Liver (tissue), 3 donors: ENCODE data around the gene CDH6.

ENCODE experiments used
- GABPA ChIP-seq, 2 donors: IDR thresholded peaks in 1 of 2; conservative IDR thresholded peaks in 1 of 2; 2 replicates each; pipeline ENCODE4 v1.6.1; 2016; ENCODE audit warnings: antibody characterized with exemption in 2 of 2, mild to moderate bottlenecking in 1 of 2, moderate library complexity in 1 of 2
- JUND ChIP-seq, 2 donors: IDR thresholded peaks; 2 replicates each; pipeline ENCODE4 v1.6.1; 2016; ENCODE audit warnings: antibody characterized with exemption in 2 of 2
- RAD21 ChIP-seq, 2 donors: IDR thresholded peaks; 2 replicates each; pipeline ENCODE4 v1.6.1; 2016; ENCODE audit warnings: antibody characterized with exemption in 2 of 2, mild to moderate bottlenecking in 2 of 2
- SP1 ChIP-seq: IDR thresholded peaks from 2 replicates; pipeline ENCODE4 v1.6.1; 2018; ENCODE audit warnings: antibody characterized with exemption, mild to moderate bottlenecking
- TAF1 ChIP-seq: conservative IDR thresholded peaks from 2 replicates; pipeline ENCODE4 v1.6.1; 2016; ENCODE audit warnings: antibody characterized with exemption, mild to moderate bottlenecking
- YY1 ChIP-seq: IDR thresholded peaks from 2 replicates; pipeline ENCODE4 v1.6.1; 2016; ENCODE audit warnings: antibody characterized with exemption, mild to moderate bottlenecking
- TF ChIP-seq, protein P1 (sequence below): fragments of 150-350 bp; IDR thresholded peaks from 2 replicates; pipeline ENCODE4 v1.5.1; 2017; ENCODE audit warnings: improper control_type of control experiment, low read depth, low read length; ENCODE audit not compliant: missing input control
- TF ChIP-seq, protein P2 (sequence below): IDR thresholded peaks from 2 replicates; pipeline ENCODE4 v1.6.1; 2016; ENCODE audit warnings: antibody characterized with exemption
- TF ChIP-seq, protein P3 (sequence below): IDR thresholded peaks from 2 replicates; pipeline ENCODE4 v1.6.1; 2016; ENCODE audit warnings: antibody characterized with exemption, mild to moderate bottlenecking
- TF ChIP-seq, protein P4 (sequence below): IDR thresholded peaks from 2 replicates; pipeline ENCODE4 v1.6.1; 2016; ENCODE audit warnings: antibody characterized with exemption
- donor health status: healthy.
- donor health status: healthy.

DNA sequence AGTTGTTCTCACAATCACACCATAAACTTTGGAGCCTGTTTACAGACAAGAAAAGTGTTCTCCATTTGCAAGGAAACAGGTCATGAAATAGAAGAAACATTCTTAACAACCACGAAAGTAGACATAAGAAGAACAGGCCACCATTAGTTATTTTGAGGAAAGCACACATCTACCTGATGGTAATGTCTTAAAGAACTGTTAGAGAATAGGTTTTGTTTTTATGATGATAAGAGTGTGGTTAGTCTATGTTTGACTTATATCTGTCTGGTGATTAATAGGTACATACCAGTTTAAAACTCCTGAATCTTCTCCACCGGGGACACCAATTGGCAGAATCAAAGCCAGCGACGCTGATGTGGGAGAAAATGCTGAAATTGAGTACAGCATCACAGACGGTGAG, 108.3 kb downstream of the CDH6 start:
- TF ChIP-seq, protein P1, sequence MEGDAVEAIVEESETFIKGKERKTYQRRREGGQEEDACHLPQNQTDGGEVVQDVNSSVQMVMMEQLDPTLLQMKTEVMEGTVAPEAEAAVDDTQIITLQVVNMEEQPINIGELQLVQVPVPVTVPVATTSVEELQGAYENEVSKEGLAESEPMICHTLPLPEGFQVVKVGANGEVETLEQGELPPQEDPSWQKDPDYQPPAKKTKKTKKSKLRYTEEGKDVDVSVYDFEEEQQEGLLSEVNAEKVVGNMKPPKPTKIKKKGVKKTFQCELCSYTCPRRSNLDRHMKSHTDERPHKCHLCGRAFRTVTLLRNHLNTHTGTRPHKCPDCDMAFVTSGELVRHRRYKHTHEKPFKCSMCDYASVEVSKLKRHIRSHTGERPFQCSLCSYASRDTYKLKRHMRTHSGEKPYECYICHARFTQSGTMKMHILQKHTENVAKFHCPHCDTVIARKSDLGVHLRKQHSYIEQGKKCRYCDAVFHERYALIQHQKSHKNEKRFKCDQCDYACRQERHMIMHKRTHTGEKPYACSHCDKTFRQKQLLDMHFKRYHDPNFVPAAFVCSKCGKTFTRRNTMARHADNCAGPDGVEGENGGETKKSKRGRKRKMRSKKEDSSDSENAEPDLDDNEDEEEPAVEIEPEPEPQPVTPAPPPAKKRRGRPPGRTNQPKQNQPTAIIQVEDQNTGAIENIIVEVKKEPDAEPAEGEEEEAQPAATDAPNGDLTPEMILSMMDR = no peak
- TF ChIP-seq RAD21 (IDR thresholded peaks at IDR 0.05) (no peak), SP1 (no peak), TAF1 (no peak), GABPA (IDR thresholded peaks at IDR 0.05 in 1 of 2, conservative IDR thresholded peaks at IDR 0.05 in 1 of 2) (no peak), YY1 (no peak), JUND (IDR thresholded peaks at IDR 0.05) (no peak)
- TF ChIP-seq, protein P2, sequence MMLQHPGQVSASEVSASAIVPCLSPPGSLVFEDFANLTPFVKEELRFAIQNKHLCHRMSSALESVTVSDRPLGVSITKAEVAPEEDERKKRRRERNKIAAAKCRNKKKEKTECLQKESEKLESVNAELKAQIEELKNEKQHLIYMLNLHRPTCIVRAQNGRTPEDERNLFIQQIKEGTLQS = no peak
- TF ChIP-seq, protein P3, sequence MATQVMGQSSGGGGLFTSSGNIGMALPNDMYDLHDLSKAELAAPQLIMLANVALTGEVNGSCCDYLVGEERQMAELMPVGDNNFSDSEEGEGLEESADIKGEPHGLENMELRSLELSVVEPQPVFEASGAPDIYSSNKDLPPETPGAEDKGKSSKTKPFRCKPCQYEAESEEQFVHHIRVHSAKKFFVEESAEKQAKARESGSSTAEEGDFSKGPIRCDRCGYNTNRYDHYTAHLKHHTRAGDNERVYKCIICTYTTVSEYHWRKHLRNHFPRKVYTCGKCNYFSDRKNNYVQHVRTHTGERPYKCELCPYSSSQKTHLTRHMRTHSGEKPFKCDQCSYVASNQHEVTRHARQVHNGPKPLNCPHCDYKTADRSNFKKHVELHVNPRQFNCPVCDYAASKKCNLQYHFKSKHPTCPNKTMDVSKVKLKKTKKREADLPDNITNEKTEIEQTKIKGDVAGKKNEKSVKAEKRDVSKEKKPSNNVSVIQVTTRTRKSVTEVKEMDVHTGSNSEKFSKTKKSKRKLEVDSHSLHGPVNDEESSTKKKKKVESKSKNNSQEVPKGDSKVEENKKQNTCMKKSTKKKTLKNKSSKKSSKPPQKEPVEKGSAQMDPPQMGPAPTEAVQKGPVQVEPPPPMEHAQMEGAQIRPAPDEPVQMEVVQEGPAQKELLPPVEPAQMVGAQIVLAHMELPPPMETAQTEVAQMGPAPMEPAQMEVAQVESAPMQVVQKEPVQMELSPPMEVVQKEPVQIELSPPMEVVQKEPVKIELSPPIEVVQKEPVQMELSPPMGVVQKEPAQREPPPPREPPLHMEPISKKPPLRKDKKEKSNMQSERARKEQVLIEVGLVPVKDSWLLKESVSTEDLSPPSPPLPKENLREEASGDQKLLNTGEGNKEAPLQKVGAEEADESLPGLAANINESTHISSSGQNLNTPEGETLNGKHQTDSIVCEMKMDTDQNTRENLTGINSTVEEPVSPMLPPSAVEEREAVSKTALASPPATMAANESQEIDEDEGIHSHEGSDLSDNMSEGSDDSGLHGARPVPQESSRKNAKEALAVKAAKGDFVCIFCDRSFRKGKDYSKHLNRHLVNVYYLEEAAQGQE = no peak
- TF ChIP-seq, protein P4, sequence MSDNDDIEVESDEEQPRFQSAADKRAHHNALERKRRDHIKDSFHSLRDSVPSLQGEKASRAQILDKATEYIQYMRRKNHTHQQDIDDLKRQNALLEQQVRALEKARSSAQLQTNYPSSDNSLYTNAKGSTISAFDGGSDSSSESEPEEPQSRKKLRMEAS = no peak
